ENCODE data around the gene BAIAP2L2.

The BAIAP2L2 gene

DNA sequence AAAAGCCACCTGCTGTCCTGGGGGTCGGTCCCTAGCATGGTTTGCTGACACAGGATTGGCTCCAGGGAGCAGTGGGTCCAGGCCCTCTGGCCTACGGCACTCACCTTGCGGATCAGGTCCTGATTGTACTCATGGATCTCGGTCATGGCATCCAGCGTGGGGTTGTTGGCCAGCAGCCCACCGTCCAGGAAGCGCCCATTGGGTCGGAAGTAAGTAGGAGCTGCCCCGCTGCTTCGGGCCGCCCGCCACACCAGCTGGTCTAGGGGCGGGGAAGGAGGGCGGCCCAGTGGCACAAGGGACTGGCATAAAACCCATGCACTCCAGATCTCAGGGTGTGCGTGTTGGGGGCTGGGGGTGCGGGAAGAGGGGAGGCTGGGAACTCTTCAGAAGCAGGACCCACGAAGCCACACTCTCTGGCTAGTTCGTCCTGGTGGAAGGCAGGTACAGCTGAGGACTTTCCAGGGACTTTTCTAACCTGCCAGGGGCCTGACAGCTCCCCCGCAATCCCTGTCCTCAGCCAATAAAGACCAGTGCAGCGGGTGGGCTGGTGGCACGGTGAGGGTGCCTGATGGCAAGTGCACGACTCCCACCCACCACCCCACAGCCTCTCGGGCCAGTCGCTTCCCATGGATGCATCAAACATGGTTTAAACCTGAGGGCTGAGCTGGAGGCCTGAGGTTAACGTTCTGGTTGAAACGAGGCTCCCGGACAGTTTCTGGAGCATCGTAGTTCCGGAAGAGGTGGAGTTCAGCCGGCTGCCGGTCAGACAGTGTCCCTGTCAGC lies 5.1 kb upstream of the BAIAP2L2 start:
- TF ChIP-seq NFIC (IDR thresholded peaks at IDR 0.05) (no peak), EGR1 (IDR thresholded peaks at IDR 0.05) (no peak), YY1 (IDR thresholded peaks at IDR 0.05; ENCODE audit: low read depth) (no peak), TCF12 (IDR thresholded peaks at IDR 0.05; ENCODE audit: low read depth) (no peak), EP300 (IDR thresholded peaks at IDR 0.05; ENCODE audit: borderline replicate concordance) (no peak), CREB1 (IDR thresholded peaks at IDR 0.05; ENCODE audit: low read depth) (no peak), TAF1 (IDR thresholded peaks at IDR 0.05; ENCODE audit: low read depth) (no peak), FOXM1 (IDR thresholded peaks at IDR 0.05; ENCODE audit: borderline replicate concordance, low read depth) (no peak), CEBPB (IDR thresholded peaks at IDR 0.05) (no peak), RAD21 (IDR thresholded peaks at IDR 0.05; ENCODE audit: low read depth) (no peak), ZBTB7A (IDR thresholded peaks at IDR 0.05; ENCODE audit: low read depth) (no peak), TEAD4 (IDR thresholded peaks at IDR 0.05) (no peak)
- TF ChIP-seq, protein P1, sequence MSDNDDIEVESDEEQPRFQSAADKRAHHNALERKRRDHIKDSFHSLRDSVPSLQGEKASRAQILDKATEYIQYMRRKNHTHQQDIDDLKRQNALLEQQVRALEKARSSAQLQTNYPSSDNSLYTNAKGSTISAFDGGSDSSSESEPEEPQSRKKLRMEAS (IDR thresholded peaks at IDR 0.05) = no peak
- TF ChIP-seq, protein P2, sequence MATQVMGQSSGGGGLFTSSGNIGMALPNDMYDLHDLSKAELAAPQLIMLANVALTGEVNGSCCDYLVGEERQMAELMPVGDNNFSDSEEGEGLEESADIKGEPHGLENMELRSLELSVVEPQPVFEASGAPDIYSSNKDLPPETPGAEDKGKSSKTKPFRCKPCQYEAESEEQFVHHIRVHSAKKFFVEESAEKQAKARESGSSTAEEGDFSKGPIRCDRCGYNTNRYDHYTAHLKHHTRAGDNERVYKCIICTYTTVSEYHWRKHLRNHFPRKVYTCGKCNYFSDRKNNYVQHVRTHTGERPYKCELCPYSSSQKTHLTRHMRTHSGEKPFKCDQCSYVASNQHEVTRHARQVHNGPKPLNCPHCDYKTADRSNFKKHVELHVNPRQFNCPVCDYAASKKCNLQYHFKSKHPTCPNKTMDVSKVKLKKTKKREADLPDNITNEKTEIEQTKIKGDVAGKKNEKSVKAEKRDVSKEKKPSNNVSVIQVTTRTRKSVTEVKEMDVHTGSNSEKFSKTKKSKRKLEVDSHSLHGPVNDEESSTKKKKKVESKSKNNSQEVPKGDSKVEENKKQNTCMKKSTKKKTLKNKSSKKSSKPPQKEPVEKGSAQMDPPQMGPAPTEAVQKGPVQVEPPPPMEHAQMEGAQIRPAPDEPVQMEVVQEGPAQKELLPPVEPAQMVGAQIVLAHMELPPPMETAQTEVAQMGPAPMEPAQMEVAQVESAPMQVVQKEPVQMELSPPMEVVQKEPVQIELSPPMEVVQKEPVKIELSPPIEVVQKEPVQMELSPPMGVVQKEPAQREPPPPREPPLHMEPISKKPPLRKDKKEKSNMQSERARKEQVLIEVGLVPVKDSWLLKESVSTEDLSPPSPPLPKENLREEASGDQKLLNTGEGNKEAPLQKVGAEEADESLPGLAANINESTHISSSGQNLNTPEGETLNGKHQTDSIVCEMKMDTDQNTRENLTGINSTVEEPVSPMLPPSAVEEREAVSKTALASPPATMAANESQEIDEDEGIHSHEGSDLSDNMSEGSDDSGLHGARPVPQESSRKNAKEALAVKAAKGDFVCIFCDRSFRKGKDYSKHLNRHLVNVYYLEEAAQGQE (IDR thresholded peaks at IDR 0.05; ENCODE audit: low read depth) = no peak
- TF ChIP-seq, protein P3, sequence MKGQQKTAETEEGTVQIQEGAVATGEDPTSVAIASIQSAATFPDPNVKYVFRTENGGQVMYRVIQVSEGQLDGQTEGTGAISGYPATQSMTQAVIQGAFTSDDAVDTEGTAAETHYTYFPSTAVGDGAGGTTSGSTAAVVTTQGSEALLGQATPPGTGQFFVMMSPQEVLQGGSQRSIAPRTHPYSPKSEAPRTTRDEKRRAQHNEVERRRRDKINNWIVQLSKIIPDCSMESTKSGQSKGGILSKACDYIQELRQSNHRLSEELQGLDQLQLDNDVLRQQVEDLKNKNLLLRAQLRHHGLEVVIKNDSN (IDR thresholded peaks at IDR 0.05) = no peak

DNA sequence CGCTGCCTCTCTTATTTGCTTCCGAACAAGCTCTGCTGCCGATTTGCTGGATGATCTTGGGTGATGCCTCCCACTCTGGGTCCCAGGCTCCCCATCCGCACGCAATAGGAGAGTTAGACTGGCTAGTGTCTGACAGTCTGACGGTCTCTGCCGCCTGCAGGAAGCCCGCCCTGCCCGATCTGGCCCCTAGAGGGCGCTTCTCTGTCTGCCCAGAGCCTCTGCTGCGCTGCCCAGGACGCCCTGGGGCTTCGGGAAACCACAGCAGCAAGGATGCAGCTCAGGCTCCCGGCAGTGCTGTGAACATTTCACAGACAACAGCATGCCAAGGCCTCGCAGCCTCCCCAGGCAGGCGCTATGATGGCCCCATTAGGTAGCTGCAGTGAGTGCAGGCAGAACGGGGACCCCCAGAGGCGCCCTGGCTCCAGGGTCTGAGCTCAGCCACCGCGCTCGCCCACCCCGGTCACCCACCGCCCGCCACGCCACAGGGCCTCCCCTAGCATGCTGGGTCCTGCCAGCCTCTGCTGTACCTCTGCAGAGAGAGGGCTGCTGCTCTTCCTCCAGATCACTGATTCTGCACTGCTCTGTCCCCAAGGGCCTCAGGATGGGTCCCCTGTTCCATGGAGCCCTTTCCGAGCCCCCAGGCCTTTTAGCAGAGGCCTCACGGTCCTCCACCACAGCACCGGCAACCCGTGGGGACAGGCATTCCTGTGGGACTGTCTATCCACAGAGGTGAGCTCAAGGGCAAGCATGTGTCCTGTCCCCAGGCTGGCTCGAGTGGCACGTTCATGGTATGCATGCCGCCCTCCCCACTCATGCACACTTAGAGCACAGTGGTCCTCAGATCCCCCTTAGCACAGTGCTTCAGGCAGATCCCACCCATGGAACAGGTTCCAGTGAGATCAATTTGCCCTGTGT lies 4.3 kb upstream of the BAIAP2L2 start:
- TF ChIP-seq, protein P2 (IDR thresholded peaks at IDR 0.05; ENCODE audit: low read depth) = no peak
- peak; percentile 79 for TF ChIP-seq RAD21 (IDR thresholded peaks at IDR 0.05; ENCODE audit: low read depth)

DNA sequence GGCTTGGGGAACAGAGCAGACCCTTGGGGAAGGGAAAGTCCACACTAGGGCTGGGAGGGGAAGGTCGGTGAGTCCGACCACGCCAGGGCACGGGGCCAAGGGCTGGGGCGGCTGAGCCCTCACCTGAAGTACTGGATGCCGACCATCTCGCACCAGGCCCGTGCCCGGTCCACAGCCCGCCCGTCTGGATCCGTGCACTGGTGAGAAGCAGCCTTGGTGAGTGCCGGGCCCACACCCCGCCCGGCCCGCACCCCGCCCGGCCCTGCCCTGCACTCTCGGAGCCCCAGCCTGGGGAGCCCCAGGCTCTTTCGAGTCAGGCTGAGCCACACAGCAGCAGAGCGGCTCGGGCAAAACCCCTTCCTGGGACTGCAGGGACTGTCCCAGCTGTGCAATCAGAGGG lies 1.9 kb upstream of the BAIAP2L2 start:
- no peak for TF ChIP-seq EP300 (IDR thresholded peaks at IDR 0.05; ENCODE audit: borderline replicate concordance)
- no peak for TF ChIP-seq YY1 (IDR thresholded peaks at IDR 0.05; ENCODE audit: low read depth)
- TF ChIP-seq, protein P3 (IDR thresholded peaks at IDR 0.05) = no peak
- TF ChIP-seq TCF12 (IDR thresholded peaks at IDR 0.05; ENCODE audit: low read depth) = no peak
- TF ChIP-seq RAD21 (IDR thresholded peaks at IDR 0.05; ENCODE audit: low read depth) = no peak

DNA sequence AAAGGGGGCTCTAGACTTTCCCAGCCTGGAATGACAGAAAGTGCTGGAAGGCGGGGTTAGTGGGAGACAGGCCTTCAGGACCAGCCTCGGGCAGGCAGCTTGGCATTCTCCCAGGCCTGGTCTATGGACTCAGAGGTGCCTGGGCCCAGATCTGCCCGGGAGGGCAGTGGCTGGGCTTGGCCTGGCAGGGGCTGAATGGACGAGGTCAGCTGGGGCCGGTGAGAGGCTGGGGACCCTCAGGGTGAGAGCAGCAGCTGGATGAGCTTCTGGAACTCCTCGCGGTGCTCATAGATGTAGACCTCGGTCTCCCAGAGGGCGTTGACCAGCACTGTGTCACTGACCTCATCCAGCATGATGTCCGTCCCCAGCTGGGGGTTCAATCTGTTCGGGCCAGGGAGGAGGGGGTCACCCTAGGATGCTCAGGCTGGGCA lies 1.5 kb upstream of the BAIAP2L2 start:
- TF ChIP-seq NFIC (IDR thresholded peaks at IDR 0.05) (no peak), TCF12 (IDR thresholded peaks at IDR 0.05; ENCODE audit: low read depth) (no peak), TEAD4 (IDR thresholded peaks at IDR 0.05) (no peak), EGR1 (IDR thresholded peaks at IDR 0.05) (no peak), FOXM1 (IDR thresholded peaks at IDR 0.05; ENCODE audit: borderline replicate concordance, low read depth) (no peak), EP300 (IDR thresholded peaks at IDR 0.05; ENCODE audit: borderline replicate concordance) (no peak), TAF1 (IDR thresholded peaks at IDR 0.05; ENCODE audit: low read depth) (no peak), RAD21 (IDR thresholded peaks at IDR 0.05; ENCODE audit: low read depth) (no peak), CREB1 (IDR thresholded peaks at IDR 0.05; ENCODE audit: low read depth) (no peak), ZBTB7A (IDR thresholded peaks at IDR 0.05; ENCODE audit: low read depth) (no peak), YY1 (IDR thresholded peaks at IDR 0.05; ENCODE audit: low read depth) (no peak), CEBPB (IDR thresholded peaks at IDR 0.05) (no peak)
- TF ChIP-seq, protein P3 (IDR thresholded peaks at IDR 0.05) = no peak
- TF ChIP-seq, protein P1 (IDR thresholded peaks at IDR 0.05) = no peak
- TF ChIP-seq, protein P2 (IDR thresholded peaks at IDR 0.05; ENCODE audit: low read depth) = no peak

Data from Ishikawa (cell line).